GDM1 (cell line): ENCODE data around the gene ADGRG3.
"Not testable (repeated sequence)": the region's sequence is repeated elsewhere in the genome, so short reads cannot be mapped to it uniquely, and the experiment has no call there.

ENCODE experiments used
- DNase-seq: peaks from one replicate; lab custom pipeline; 2025; lab: John Stamatoyannopoulos, UW

The ADGRG3 gene

DNA sequence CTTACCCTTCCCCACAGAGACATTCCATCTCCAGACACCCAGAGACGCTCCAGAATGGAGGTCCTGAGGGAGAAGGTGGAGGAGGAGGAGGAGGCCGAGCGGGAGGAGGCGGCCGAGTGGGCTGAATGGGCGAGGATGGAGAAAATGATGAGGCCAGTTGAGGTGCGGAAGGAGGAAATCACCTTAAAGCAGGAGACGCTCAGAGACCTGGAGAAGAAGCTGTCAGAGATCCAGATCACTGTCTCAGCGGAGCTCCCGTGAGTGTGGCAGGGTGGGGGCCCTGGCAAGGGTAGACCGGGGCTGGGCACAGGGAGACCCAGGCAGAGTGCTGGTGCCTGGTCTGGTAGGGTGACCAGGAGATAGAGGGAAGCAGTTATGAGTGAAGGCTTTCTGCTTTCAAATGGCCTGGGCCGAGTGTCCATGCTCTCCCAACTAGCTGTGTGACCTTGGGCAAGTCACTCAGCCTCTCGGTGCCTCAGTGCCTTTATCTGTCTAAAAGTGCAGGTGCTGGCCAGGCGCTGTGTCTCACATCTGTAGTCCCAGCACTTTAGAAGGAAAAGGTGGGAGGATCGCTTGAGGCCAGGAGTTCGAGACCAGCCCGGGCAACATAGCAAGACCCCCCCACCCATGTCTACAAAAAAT is 29.9 kb downstream of the ADGRG3 start:
- no peak for DNase-seq

DNA sequence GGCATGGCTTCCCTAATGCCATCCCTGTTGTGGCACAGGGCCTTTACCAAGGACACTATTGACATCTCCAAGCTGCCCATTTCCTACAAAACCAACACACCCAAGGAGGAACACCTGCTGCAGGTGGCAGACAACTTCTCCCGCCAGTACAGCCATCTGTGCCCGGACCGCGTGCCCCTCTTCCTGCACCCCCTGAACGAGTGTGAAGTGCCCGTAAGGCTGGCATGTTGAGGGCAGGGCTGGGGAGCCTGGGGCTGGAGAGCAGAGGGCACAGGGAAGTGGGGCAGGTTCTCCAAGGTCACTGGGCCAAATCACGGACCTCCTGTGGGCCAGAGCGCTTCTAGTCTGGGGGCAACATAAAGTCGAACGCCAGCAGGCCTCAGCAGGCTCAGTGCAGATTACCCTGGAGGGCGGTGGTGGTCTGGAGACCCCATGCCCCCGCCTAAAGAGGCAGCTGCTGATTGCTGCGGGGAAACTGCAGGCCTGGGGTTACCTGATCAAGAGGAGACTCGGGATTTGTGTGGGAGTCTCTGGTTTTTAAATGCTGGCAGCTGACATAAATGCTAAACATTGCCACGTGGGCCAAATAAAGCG is 30.8 kb downstream of the ADGRG3 start:
- DNase-seq: no peak

DNA sequence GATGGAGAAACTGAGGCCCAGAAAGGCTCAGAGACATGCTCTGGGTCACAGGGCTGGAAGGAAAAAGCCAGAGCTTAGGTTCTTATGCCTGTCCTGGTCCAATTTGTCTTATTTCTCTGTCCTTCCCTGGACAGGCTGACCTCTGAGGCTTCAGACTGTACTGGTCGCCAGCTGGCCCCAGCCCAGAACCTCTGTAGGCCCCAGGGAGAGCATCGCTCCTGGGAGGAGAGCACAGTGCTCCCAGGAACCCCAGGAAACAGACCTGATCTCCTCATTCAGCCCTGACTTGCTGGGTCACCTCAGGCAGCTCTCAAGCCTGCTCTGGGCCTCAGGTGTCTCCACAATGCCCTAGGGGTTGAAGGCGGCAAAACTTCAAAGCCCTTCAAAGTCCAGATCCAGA is 31.4 kb downstream of the ADGRG3 start:
- DNase-seq: no peak

DNA sequence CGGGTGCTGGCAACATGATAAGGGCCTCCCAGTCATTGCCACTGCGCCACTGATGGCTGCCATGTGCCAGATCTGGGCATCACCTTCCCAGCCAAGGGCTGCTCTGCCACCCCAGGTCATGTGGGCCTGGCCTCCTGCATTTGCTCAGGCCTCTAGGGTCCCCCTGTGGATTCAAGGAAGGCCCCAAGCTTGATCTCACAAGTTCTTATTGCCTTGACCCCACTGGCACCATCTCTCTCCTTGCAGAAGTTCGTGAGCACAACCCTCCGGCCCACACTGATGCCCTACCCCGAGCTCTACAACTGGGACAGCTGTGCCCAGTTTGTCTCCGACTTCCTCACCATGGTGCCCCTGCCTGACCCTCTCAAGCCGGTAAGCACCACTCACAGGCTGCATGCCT is 31.8 kb downstream of the ADGRG3 start:
- no peak for DNase-seq

DNA sequence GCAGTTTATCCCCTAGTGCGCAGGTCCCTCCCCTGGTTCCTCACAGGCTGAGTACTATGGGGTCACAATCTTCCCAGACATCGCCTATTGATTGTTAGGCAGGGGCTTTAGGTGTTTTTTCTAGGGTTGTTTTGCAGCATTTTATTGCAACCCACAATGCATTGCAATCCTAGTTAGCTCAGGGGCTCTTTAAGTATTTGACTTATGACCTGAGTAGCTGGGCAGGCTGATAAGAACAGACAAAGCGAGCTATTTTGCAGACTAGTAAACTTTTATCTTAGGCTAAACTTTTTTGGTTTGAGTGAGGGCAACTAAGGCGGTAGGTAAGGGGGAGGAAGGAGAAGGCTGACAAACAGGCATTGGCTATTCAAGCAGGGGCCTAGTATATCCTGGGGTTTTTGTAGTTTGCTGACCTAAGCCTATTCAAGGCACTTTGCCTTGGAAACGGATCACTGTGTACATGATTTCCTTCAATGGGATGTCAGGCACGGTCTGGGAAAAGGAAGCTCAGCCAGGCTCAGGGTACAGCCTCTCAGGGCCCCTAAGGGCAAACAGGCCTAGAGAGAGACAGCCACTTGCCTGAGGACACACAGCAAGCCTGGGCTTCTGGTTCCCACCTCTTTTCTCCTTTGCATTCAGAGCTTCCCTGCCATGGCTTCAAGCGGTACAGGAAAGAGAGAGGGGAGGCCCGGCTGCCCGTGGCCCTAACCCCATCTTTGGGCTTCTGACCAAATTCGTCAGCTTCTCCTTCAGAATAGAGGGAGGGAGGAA is 32.9 kb downstream of the ADGRG3 start:
- no peak for DNase-seq

DNA sequence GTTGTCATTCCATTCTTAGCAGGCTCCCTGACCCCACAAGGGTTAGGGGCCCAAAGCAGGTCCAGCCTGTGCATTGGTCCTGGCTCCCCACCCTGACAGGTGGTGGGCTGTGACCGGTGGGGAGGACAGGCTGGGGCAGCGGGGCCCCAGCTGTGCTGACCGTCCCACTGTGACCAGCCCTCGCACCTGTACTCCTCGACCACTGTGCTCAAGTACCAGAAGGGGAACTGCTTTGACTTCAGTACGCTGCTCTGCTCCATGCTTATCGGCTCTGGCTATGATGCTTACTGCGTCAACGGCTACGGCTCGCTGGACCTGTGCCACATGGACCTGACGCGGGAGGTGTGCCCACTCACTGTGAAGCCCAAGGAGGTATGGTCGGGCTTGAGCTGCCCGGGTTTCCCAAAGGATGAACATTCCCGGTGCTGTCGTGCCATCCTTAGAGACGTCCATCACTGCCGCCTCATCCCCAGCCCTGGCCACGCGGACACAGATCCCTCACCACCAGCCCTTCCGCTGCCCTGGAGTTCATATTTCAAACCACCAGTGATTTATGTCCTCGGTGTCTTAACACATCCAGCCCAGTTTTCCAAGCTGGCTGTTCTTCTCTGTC is 33.8 kb downstream of the ADGRG3 start:
- no peak for DNase-seq

DNA sequence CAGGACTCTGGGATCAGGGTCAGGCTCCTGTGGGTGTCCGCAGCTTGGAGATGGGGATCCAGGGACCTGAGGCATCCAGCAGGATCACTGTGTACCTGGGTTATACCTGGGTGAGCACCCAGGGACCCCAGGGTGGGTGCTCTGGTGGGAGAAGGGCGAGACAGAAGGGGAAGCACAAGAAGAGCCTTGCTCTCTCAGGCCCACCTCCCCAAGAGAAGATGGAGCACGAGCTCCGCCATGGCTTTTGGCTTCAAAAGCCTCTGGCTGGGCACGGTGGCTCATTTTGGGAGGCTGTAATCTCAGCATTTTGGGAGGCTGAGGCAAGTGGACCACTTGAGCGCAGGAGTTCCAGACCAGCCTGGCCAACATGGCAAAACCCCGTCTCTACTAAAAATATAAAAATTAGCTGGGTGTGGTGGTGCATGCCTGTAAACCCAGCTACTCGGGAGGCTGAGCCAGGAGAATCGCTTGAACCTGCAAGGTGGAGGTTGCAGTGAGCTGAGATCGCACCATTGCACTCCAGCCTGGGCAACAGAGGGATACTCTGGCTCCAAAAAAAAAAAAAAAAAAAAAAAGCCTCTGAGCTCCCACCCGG is 35.4 kb downstream of the ADGRG3 start:
- DNase-seq: no peak

DNA sequence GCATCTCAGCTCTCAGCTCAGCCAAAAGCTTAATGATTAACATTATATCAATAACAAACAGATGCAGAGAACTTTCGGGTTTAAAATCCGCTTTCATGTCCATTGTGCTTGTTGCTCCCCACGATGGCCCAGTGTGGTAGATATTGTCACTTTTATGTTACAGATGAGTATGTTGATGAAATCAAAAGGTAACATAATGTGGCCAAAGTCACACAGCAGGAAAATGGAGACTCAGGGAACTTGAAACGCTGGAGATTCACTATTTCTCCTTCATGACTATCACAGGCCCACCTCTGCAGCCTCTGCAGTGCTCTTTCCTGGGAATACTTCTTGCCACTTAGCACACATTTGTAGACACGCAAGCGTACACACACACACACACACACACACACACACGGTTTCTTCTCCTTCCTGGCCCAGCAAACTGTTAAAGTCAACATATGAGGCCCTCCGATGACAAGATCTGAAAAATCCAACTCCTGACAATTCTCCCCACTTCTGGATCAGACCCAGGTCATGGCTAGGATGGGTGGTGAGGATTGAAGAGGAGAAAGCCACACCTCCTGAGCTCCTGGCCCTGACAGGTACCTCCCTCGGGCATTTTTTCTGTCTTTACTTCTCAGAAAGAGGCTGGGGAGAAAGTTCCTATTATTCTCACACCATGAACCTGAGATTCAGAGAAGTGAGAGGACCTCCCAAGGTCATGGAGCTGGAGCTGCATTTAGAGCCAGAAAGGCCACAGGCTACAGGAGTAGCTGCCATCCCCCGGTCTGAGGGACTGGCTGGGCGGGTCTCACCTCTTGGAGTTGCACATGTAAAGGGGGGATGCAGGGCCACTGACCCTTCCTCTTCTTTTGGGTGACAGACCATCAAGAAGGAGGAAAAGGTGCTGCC is 36.2 kb downstream of the ADGRG3 start:
- DNase-seq: no peak

DNA sequence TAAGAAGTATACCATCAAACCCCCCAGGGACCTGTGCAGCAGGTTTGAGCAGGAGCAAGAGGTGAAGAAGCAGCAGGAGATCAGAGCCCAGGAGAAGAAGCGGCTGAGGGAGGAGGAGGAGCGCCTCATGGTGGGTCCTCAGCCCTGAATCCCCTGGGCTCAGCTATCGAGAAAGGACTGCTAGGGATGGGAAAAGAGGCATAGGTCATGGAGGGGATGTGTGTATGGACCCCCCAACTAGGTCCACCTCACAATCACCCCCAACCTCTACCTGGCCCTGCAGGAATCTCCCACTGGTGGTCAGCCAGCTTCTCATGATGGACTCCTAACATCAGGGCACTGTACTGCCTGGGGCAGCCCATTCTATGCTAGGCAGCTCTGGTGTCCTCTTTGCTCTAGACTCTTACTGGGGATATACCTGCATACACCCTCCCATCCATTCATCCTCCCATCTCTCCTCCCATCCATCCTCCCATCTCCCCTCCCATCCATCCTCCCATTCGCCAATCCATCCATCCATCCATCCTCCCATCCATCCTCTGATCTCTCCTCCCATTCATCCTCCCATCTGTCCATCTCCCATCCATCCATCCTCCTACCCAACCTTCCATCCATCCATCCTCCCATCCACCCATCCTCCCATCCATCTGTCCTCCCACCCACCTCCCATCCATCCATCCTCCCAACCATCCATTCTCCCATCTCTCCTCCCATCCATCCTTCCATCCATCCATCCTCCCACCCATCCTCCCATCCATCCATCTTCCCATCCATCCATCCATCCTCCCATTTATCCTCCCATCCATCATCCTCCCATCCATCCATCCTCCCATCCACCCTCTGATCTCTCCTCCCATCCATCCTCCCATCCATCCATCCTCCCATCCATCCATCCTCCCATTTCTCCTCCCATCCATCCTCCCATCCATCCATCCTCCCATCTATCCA is 37.1 kb downstream of the ADGRG3 start:
- no peak for DNase-seq

DNA sequence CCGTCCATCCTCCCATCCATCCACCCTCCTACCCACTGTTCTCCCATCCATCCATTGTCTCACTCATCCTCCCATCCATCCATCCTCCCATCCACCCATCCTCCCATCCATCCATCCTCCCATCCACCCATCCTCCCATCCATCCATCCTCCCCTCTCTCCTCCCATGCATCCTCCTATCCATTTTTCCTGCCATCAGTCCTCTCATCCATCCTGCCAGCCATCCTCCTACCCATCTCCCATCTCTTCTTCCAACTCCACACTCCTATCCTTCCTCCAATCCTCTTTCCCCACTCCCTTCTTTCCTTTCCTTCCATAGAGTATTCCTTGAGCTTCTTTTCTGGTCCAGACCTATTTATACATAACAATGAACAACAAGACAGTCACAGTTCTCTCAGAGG is 38.6 kb downstream of the ADGRG3 start:
- no peak for DNase-seq

DNA sequence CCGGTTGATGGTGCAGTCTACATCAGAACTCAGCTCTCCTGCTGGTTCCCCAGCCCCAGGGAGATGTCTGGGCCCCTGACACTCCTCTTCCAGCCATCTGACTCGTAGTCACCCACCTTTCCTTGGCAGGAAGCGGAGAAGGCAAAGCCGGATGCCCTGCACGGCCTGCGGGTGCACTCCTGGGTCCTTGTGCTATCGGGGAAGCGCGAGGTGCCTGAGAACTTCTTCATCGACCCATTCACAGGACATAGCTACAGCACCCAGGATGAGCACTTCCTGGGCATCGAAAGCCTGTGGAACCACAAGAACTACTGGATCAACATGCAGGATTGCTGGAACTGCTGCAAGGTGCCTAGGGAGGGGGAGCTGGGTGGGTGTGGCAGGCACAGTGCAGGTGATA is 39.2 kb downstream of the ADGRG3 start:
- DNase-seq: no peak

DNA sequence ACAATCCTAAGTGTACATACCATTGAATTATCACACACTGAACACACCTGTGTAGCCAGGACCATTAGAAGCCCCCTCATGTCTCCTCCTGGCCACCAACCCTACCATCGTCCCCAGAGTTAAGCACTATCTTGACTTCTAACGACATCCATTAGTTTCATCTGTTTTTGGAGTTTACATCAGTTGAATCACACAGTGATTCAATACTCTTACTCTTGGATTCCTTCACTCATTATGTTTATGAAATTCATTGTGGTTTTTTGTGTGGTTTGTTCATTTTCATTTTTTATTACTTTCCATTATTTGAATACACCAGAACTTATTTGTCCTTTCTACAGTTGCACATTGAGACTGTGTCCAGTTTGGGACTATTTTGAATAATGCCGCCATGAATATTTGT is 40.1 kb downstream of the ADGRG3 start:
- no peak for DNase-seq

DNA sequence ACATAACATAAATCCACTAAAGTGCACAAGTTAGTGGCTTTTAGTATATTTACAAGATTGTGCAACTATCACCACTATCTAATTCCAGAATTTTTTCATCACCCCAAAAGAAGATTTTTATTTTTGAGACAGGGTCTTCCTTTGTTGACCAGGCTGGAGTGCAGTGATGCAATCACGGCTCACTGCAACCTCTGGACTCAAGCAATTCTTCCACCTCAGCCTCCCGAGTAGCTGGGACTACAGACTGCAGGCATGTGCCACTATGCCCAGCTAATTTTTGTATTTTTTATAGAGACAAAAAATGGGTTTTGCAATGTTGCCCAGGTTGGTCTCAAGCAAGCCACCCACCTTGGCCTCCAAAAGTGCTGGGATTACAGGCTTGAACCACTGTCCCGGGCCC is 41.6 kb downstream of the ADGRG3 start:
- no peak for DNase-seq

DNA sequence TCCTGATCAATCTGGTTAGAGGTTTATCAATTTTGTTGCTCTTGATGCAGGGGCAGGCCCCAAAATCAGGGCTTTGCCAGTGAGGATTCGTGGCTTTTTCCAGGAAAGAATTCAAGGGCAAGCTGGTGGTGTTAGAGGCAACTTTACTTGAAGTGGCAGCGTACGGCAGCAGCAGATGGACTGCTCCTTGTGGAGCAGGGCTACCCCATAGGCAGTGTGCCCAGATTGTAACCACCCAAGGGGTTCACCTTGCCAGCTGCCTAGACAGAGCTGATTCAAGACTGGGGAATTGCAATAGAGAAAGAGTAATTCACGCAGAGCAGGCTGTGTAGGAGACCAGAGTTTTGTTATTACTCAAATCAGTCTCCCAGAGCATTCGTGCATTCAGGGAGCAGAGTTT is 43.2 kb downstream of the ADGRG3 start:
- DNase-seq: no peak

DNA sequence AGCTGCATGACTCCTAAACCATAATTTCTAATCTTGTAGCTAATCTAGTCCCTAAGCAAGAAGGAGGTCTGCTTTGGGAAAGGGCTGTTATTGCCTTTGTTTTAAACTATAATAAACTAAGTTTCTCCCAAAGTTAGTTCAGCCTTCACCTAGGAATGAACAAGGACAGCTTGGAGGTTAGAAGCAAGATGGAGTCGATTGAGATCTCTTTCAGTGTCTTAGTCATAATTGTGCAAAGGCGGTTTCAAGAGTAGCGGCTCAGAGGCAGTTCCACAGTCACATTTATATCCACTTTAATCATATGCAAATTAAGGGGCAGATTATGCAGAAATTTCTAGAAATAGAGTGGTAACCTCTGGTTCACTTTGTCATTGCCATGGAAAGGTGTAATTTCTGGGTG is 43.9 kb downstream of the ADGRG3 start:
- no peak for DNase-seq

DNA sequence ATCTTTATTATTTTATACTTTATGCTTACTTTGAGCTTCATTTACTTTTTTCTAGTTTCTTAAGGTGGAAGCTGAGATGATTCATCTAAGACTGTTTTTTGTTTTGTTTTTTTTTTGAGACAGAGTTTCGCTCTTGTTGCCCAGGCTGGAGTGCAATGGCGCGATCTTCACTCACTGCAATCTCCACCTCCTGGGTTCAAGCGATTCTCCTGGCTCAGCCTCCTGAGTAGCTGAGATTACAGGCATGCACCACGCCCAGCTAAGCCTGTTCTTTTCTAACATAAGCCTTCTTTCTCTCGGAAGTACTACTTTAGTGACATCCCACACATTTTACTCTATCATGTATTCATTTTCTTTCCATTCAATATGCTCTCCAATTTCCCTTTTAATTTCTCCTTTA is 44.5 kb downstream of the ADGRG3 start:
- DNase-seq: not testable (repeated sequence)

DNA sequence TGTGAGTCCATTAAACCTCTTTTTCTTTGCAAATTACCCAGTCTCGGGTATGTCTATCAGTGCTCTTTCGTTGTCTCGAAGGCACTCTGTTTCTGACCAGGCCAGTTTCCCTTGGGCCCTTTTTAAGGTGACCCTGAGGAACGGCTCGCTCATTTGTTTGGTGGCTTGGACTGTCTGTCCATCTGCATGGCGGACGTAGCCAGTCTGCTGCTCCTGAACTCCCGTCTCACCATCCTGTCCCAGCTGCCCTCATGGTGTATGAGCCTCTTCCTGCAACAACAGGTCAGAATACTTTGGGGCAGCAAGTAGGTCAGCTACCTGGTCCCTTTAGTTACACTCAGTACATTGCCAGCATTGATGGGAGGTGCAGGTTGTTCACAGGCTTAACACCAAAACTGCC is 45.5 kb downstream of the ADGRG3 start:
- no peak for DNase-seq

DNA sequence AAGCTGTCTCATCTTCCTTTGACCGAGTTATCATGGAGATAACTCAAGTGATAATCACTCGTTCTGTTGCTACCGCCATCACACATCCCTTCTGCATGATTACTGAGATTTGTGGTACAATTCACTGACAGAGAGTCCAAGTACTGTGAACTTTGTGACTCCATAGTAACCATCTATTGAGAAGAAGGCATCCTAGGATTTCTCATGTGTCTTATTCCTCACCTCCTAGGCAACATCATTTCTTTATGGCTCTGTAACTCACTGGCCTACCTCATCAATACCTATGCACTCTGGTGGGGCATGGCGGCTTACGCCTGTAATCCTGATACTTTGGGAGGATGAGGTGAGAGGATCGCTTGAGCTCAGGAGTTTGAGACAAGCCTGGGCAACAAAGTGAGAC is 45.9 kb downstream of the ADGRG3 start:
- DNase-seq: no peak

DNA sequence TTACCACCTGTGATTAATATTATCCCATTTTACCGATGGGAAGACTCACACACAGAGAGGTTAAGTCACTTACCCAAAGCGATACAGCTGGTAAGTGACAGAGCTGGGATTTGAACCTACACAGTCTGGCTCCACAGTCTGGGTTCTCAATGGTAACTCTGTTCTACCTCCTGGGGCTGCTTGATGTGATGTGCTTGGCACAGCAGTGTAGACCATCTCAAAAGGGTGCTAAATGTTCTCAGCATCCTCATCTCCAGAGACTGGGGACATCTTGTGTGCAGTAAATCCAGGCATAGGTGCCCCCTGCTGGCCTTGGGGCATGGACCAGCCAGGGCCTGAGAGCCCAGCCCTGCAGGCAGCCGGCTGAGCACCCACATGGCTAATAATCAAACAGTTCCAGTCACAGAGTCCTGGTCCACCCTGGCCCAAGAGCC is 52.1 kb downstream of the ADGRG3 start:
- peak; percentile 51 for DNase-seq
